ENCODE data around the gene HMCN2. TPM values are rescaled to one million over a fixed set of nuclear protein-coding genes. Genes with fewer than 3 reads are reported as not detected.

The HMCN2 gene
- total RNA-seq, 1 experiment from 2014 or later = 8.6 TPM

- Histone ChIP-seq H4K5ac (ENCODE audit: insufficient read length, low read depth, low read length) (no peak overlapping the region), H3K27me3 (ENCODE audit: insufficient read depth, low read length) (no peaks in the 10 kb centered on the region), H3K56ac (ENCODE audit: insufficient read length, low read depth, low read length) (no peak overlapping the region), H3K79me2 (ENCODE audit: insufficient read depth, low read length) (no peaks in the 10 kb centered on the region), H3K14ac (ENCODE audit: insufficient read depth, low read length) (no peak overlapping the region), H3K4me2 (ENCODE audit: insufficient read depth, insufficient read length, low read length) (no peak overlapping the region), H3K9ac (ENCODE audit: extremely low read depth, insufficient read length, low read length) (no peak overlapping the region), H3K4ac (ENCODE audit: low read depth, low read length) (no peak overlapping the region), H2BK12ac (ENCODE audit: insufficient read length, low read depth, low read length) (no peak overlapping the region), H3K27ac (ENCODE audit: insufficient read length, low read depth, low read length) (no peak overlapping the region), H2BK5ac (ENCODE audit: insufficient read length, low read length) (no peak overlapping the region), H3K23ac (ENCODE audit: insufficient read length, low read depth, low read length) (no peak overlapping the region), H3K18ac (ENCODE audit: insufficient read length, low read depth, low read length) (no peak overlapping the region), H4K91ac (ENCODE audit: insufficient read length, low read depth, low read length) (no peak overlapping the region), H3K79me1 (ENCODE audit: insufficient read depth, low read depth, low read length, poor library complexity, severe bottlenecking) (no peaks in the 10 kb centered on the region), H2AFZ (ENCODE audit: low read length) (no peak overlapping the region), H3T11ph (ENCODE audit: low read length) (no peak overlapping the region), H2BK20ac (ENCODE audit: low read depth, low read length, poor library complexity, severe bottlenecking) (no peak overlapping the region), H2BK15ac (ENCODE audit: low read depth, low read length) (no peak overlapping the region), H3K23me2 (ENCODE audit: insufficient read length, low read depth, low read length, poor library complexity, severe bottlenecking) (no peaks in the 10 kb centered on the region), H2AK5ac (ENCODE audit: insufficient read length, low read length) (no peak overlapping the region), H4K8ac (replicated peaks; ENCODE audit: insufficient read length, low read depth, low read length) (no peak overlapping the region), H3K4me1 (ENCODE audit: insufficient read depth, low read length) (0 out of 2 replicates have a peak, but pooled peaks cover 2% of the 10 kb centered on the region), H4K20me1 (ENCODE audit: control insufficient read depth, insufficient read depth, insufficient read length) (peaks cover 4% of the 10 kb centered on the region), H2BK120ac (ENCODE audit: low read depth, low read length, poor library complexity, severe bottlenecking) (no peak overlapping the region), H3K9me3 (ENCODE audit: control insufficient read depth, low read depth, low read length) (no peaks in the 10 kb centered on the region)
- no CpG with 5 or more reads among the region's 20 CpGs for WGBS (ENCODE audit: extremely low coverage, insufficient read length, low lambda C conversion rate)
- peaks cover 17 to 49% of the 10 kb centered on the region in 2 experiments for H3K4me1 Mint-ChIP-seq
- no peaks in the 10 kb centered on the region for H3K27me3 Mint-ChIP-seq (ENCODE audit: low read depth)
- DNase-seq = no peak
- TF ChIP-seq CTCF (conservative IDR thresholded peaks at IDR 0.05) = no peak
- no peak overlapping the region for H3K4me3 Mint-ChIP-seq
- no peaks in the 10 kb centered on the region for H3K9me3 Mint-ChIP-seq
- peak overlapping the region in 2 of 3 experiments; percentile 35 to 62; a peak in 2 of 7 replicates for H3K27ac Mint-ChIP-seq
- peaks cover 2 to 21% (median 16%) of the 10 kb centered on the region in 3 experiments; a peak in 6 of 7 replicates for H3K36me3 Mint-ChIP-seq (ENCODE audit: insufficient read depth in 1 of 3, low read depth in 3 of 3)
These were observed 206.0 kb downstream of the HMCN2 start for GRCh38 chr9:130471411-130472183.

Data from H9 (cell line).